Astrocyte (in vitro differentiated cells and primary cell): ENCODE measurements around the gene PDPK1.
"Not testable (repeated sequence)": the region's sequence is repeated elsewhere in the genome, so short reads cannot be mapped to it uniquely, and the experiment has no call there.

Experiments used
- CTCF ChIP-seq: IDR thresholded peaks from 2 replicates; pipeline ENCODE4 v1.5.1; 2011; ENCODE audit warnings: low read depth, mild to moderate bottlenecking, inconsistent platforms, low read length, moderate library complexity; ENCODE audit not compliant: insufficient read depth
- EZH2 ChIP-seq: IDR thresholded peaks from 2 replicates; pipeline ENCODE4 v1.6.1; 2012; ENCODE audit warnings: mild to moderate bottlenecking, low read length, inconsistent platforms; ENCODE audit not compliant: insufficient read depth

GRCh38 chr16:2554709-2555425 is 17.0 kb downstream of the PDPK1 start:
- TF ChIP-seq CTCF, EZH2: not testable (repeated sequence)
